Breast epithelium (tissue), 3 donors: ENCODE measurements around the gene FNDC11.

Experiments used
- POLR2A ChIP-seq: fragments of 450-650 bp; IDR thresholded peaks from one replicate; pipeline ENCODE4 v1.6.1; 2016; ENCODE audit warnings: antibody characterized with exemption, mild to moderate bottlenecking, moderate library complexity
- POLR2AphosphoS5 ChIP-seq, 3 donors: sonication (generic); formaldehyde crosslinking; IDR thresholded peaks; one replicate each; pipeline ENCODE4 v1.6.1; 2017; ENCODE audit warnings: antibody characterized with exemption in 3 of 3
- TF ChIP-seq, protein P1 (sequence below), 3 donors: fragments of 450-650 bp; IDR thresholded peaks; one replicate each; pipeline ENCODE4 v1.5.1; 2016 to 2017; ENCODE audit warnings: antibody characterized with exemption in 3 of 3, mild to moderate bottlenecking in 3 of 3, moderate library complexity in 3 of 3

DNA sequence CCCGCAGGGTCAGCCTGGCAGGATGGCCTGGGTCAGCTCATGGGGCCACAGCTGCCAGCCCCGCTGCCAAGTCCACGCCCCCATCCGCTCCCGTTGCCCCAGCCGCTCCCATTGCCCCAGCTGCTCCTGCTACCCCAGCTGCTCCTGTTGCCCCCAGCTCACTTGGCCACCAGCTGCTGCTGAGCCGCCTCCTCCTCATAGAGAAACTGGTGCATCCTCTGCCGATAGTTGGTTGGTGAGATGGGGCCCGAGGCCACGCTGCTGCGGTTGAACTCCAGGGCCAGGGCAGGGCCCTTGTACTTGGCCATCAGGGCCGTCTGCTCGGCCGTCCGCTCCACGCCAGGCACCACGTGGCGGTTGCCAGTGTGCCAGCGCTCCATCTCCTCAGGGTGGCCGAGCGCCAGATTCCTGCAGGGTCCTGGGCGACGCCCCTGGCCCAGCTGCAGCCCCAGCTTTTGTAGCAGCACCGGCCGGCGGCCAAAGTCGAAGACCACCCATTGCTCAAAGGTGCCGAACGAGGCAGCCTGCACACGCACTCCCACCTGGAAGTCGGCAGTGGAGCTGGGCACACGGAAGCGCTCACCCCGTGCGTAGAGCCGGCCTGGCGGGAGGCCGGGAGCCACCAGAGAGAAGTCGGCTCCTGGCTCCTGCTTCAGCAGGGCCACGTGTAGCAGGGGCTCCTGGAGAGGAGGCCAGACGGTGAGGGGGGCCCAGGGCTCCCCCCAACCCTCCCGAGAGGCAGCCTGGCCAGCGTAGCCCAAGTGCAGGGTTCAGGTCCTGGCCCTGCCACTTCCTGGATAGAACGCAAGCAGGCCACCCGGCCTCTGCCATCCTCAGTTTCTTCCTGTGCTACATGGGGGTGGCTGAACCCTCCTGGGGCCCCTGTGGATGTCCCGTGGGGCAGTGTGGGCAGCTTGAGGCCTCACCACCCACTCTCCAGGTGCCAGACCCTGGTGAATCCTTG is 15.3 kb downstream of the FNDC11 start:
- TF ChIP-seq POLR2A = no peak
- TF ChIP-seq, protein P1, sequence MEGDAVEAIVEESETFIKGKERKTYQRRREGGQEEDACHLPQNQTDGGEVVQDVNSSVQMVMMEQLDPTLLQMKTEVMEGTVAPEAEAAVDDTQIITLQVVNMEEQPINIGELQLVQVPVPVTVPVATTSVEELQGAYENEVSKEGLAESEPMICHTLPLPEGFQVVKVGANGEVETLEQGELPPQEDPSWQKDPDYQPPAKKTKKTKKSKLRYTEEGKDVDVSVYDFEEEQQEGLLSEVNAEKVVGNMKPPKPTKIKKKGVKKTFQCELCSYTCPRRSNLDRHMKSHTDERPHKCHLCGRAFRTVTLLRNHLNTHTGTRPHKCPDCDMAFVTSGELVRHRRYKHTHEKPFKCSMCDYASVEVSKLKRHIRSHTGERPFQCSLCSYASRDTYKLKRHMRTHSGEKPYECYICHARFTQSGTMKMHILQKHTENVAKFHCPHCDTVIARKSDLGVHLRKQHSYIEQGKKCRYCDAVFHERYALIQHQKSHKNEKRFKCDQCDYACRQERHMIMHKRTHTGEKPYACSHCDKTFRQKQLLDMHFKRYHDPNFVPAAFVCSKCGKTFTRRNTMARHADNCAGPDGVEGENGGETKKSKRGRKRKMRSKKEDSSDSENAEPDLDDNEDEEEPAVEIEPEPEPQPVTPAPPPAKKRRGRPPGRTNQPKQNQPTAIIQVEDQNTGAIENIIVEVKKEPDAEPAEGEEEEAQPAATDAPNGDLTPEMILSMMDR (IDR thresholded peaks at IDR 0.05) = no peak
- no peak for TF ChIP-seq POLR2AphosphoS5 (IDR thresholded peaks at IDR 0.05)
